ENCODE data around the gene NPPA. TPM values are rescaled to one million over a fixed set of nuclear protein-coding genes. Genes with fewer than 3 reads are reported as not detected.

NPPA gene
- total RNA-seq, 1 experiment from 2014 or later, result not detected

GRCh38 chr1:11882814-11883538 lies 35.4 kb upstream of the NPPA start:
- H3K9me3 Mint-ChIP-seq, result peaks cover 0 to 5% of the 10 kb centered on the region in 2 experiments; a peak in 4 of 5 replicates
- H3K27ac ChIP-seq (ENCODE audit: insufficient read length, low read depth, low read length), result no peak overlapping the region
- no peak overlapping the region for H3K4ac ChIP-seq (ENCODE audit: low read depth, low read length)
- peaks cover 2% of the 10 kb centered on the region; the same call in 1 of the 2 replicates for H3K4me1 ChIP-seq (ENCODE audit: insufficient read depth, low read length)
- H2BK12ac ChIP-seq (ENCODE audit: insufficient read length, low read depth, low read length), result no peak overlapping the region
- no peak overlapping the region for H2BK5ac ChIP-seq (ENCODE audit: insufficient read length, low read length)
- H2AFZ ChIP-seq (ENCODE audit: low read length), result no peak overlapping the region
- DNase-seq, result peak; percentile 80
- no peak overlapping the region for H3K18ac ChIP-seq (ENCODE audit: insufficient read length, low read depth, low read length)
- no peak overlapping the region for H3K23ac ChIP-seq (ENCODE audit: insufficient read length, low read depth, low read length)
- H3T11ph ChIP-seq (ENCODE audit: low read length), result no peak overlapping the region
- no peak overlapping the region for H4K8ac ChIP-seq (replicated peaks; ENCODE audit: insufficient read length, low read depth, low read length)
- no peaks in the 10 kb centered on the region for H3K9me3 ChIP-seq (ENCODE audit: control insufficient read depth, low read depth, low read length)
- no peak overlapping the region for H3K9ac ChIP-seq (ENCODE audit: extremely low read depth, insufficient read length, low read length)
- H2BK15ac ChIP-seq (ENCODE audit: low read depth, low read length), result no peak overlapping the region
- no peaks in the 10 kb centered on the region for H4K20me1 ChIP-seq (ENCODE audit: control insufficient read depth, insufficient read depth, insufficient read length)
- no peak overlapping the region for H2BK120ac ChIP-seq (ENCODE audit: low read depth, low read length, poor library complexity, severe bottlenecking)
- no CpG with 5 or more reads among the region's 13 CpGs for WGBS (ENCODE audit: extremely low coverage, insufficient read length, low lambda C conversion rate)
- H3K4me1 Mint-ChIP-seq, result peaks cover 10 to 20% of the 10 kb centered on the region in 2 experiments
- no peaks in the 10 kb centered on the region; the same call in 1 of the 2 replicates for H3K27me3 Mint-ChIP-seq (ENCODE audit: low read depth)
- H3K79me1 ChIP-seq (ENCODE audit: insufficient read depth, low read depth, low read length, poor library complexity, severe bottlenecking), result no peaks in the 10 kb centered on the region
- H3K56ac ChIP-seq (ENCODE audit: insufficient read length, low read depth, low read length), result no peak overlapping the region
- H3K4me2 ChIP-seq (ENCODE audit: insufficient read depth, insufficient read length, low read length), result no peak overlapping the region
- no peak overlapping the region for H3K4me3 Mint-ChIP-seq
- H3K23me2 ChIP-seq (ENCODE audit: insufficient read length, low read depth, low read length, poor library complexity, severe bottlenecking), result no peaks in the 10 kb centered on the region
- 0 out of 7 replicates have a peak, but pooled peaks cover 0 to 7% (median 0%) of the 10 kb centered on the region in 3 experiments for H3K36me3 Mint-ChIP-seq (ENCODE audit: insufficient read depth in 1 of 3, low read depth in 3 of 3)
- H2AK5ac ChIP-seq (ENCODE audit: insufficient read length, low read length), result no peak overlapping the region
- TF ChIP-seq CTCF (conservative IDR thresholded peaks at IDR 0.05), result no peak
- no peaks in the 10 kb centered on the region for H3K27me3 ChIP-seq (ENCODE audit: insufficient read depth, low read length)
- H4K5ac ChIP-seq (ENCODE audit: insufficient read length, low read depth, low read length), result no peak overlapping the region
- peak overlapping the region; percentile 38; the same call in 1 of the 2 replicates for H3K14ac ChIP-seq (ENCODE audit: insufficient read depth, low read length)
- H3K27ac Mint-ChIP-seq, result peak overlapping the region in 1 of 3 experiments; percentile 72; a peak in 1 of 7 replicates
- no peak overlapping the region for H2BK20ac ChIP-seq (ENCODE audit: low read depth, low read length, poor library complexity, severe bottlenecking)
- no peak overlapping the region for H4K91ac ChIP-seq (ENCODE audit: insufficient read length, low read depth, low read length)
- no peaks in the 10 kb centered on the region for H3K79me2 ChIP-seq (ENCODE audit: insufficient read depth, low read length)

Measured in H9 (cell line).